Uterus (tissue), 2 donors: ENCODE measurements around the gene SRCAP.

ENCODE experiments used
- POLR2A ChIP-seq, 2 donors: fragments of 450-650 bp; IDR thresholded peaks; one replicate each; pipeline ENCODE4 v1.6.1; 2016; ENCODE audit warnings: antibody characterized with exemption in 2 of 2, mild to moderate bottlenecking in 1 of 2, moderate library complexity in 1 of 2
- TF ChIP-seq, protein P1 (sequence below), 4 experiments: fragments of 200-600 bp in 2 of 4; fragments of 450-650 bp in 2 of 4; sonication (generic) in 2 of 4; IDR thresholded peaks; one replicate each; pipeline ENCODE4 v1.5.1; 2016 to 2019; ENCODE audit warnings: antibody characterized with exemption in 4 of 4, mild to moderate bottlenecking in 2 of 4, moderate library complexity in 1 of 4

DNA sequence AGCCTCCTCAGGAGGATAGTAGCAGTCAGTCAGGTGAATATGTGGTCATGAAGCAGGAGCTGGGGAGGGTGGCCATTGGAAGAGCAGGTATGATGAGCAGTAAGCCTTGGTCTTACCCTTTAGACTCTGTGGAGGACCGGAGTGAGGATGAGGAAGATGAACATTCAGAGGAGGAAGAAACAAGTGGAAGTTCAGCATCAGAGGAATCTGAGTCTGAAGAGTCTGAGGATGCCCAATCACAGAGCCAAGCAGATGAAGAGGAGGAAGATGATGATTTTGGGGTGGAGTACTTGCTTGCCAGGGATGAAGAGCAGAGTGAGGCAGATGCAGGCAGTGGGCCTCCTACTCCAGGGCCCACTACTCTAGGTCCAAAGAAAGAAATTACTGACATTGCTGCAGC lies 12.7 kb downstream of the SRCAP start:
- TF ChIP-seq, protein P1, sequence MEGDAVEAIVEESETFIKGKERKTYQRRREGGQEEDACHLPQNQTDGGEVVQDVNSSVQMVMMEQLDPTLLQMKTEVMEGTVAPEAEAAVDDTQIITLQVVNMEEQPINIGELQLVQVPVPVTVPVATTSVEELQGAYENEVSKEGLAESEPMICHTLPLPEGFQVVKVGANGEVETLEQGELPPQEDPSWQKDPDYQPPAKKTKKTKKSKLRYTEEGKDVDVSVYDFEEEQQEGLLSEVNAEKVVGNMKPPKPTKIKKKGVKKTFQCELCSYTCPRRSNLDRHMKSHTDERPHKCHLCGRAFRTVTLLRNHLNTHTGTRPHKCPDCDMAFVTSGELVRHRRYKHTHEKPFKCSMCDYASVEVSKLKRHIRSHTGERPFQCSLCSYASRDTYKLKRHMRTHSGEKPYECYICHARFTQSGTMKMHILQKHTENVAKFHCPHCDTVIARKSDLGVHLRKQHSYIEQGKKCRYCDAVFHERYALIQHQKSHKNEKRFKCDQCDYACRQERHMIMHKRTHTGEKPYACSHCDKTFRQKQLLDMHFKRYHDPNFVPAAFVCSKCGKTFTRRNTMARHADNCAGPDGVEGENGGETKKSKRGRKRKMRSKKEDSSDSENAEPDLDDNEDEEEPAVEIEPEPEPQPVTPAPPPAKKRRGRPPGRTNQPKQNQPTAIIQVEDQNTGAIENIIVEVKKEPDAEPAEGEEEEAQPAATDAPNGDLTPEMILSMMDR (IDR thresholded peaks at IDR 0.05): no peak
- no peak for TF ChIP-seq POLR2A (IDR thresholded peaks at IDR 0.05)
